CD14-positive monocyte (primary cell): ENCODE results near the gene SNAI3. TPM values are rescaled to one million over a fixed set of nuclear protein-coding genes. Genes with fewer than 3 reads are reported as not detected.
A peak's percentile ranks its signal among the peaks of the same experiment; 100 is the strongest.

Source experiments
- DNase-seq, 3 donors: peaks; one replicate each; pipeline ENCODE4 v3.0.0-alpha.2; 2011 to 2022
- H2AFZ ChIP-seq: 2 replicates; pipeline ENCODE4 v1.6.0; 2012; ENCODE audit warnings: mild to moderate bottlenecking, low read depth, low read length, inconsistent platforms; ENCODE audit not compliant: insufficient read depth, poor library complexity, severe bottlenecking
- H3K27ac ChIP-seq, 2 donors: 1 replicate in 1 of 2; 2 replicates in 1 of 2; pipeline ENCODE4 v1.5.1; 2012 to 2013; ENCODE audit warnings: low read length in 2 of 2, control low read depth in 1 of 2, inconsistent platforms in 1 of 2, low read depth in 1 of 2, mild to moderate bottlenecking in 1 of 2
- H3K27me3 ChIP-seq, 2 donors: one replicate each; pipeline versions ENCODE4 v1.6.0 to v1.6.1; 2011 to 2013; ENCODE audit warnings: low read length in 2 of 2; ENCODE audit not compliant: control insufficient read depth in 2 of 2, insufficient read depth in 2 of 2
- H3K36me3 ChIP-seq, 2 donors: replicated peaks in 1 of 2; 1 replicate in 1 of 2; 2 replicates in 1 of 2; pipeline versions ENCODE4 v1.5.1 to v1.6.1; 2012 to 2013; ENCODE audit warnings: low read length in 2 of 2, control low read depth in 1 of 2, inconsistent platforms in 1 of 2, mild to moderate bottlenecking in 1 of 2; ENCODE audit not compliant: insufficient read depth in 2 of 2, control insufficient read depth in 1 of 2
- H3K4me1 ChIP-seq, 2 donors: 1 replicate in 1 of 2; 2 replicates in 1 of 2; pipeline versions ENCODE4 v1.5.1 to v1.6.1; 2012 to 2013; ENCODE audit warnings: low read length in 2 of 2, control low read depth in 1 of 2, inconsistent platforms in 1 of 2, mild to moderate bottlenecking in 1 of 2, moderate library complexity in 1 of 2; ENCODE audit not compliant: insufficient read depth in 2 of 2, control insufficient read depth in 1 of 2
- H3K4me2 ChIP-seq: replicated peaks from 2 replicates; pipeline ENCODE3; 2012; ENCODE audit warnings: low read length, moderate library complexity, mild to moderate bottlenecking; ENCODE audit not compliant: poor library complexity, severe bottlenecking; ENCODE audit errors: extremely low read depth
- H3K4me3 ChIP-seq, 3 experiments: fragments of 200-600 bp in 1 of 3; sonication (generic) in 1 of 3; replicated peaks in 1 of 3; 1 replicate in 2 of 3; 2 replicates in 1 of 3; pipeline ENCODE4 v1.5.1; 2011 to 2013; ENCODE audit warnings: low read length in 3 of 3, mild to moderate bottlenecking in 3 of 3, control low read depth in 2 of 3, low read depth in 2 of 3, inconsistent platforms in 1 of 3, moderate library complexity in 1 of 3
- H3K79me2 ChIP-seq: 2 replicates; pipeline ENCODE4 v1.6.0; 2012; ENCODE audit warnings: mild to moderate bottlenecking, control low read depth, inconsistent platforms, low read length, moderate library complexity; ENCODE audit not compliant: insufficient read depth
- H3K9ac ChIP-seq: 2 replicates; pipeline ENCODE4 v1.6.0; 2017; ENCODE audit warnings: low read length, mild to moderate bottlenecking; ENCODE audit not compliant: insufficient read depth, poor library complexity, severe bottlenecking
- H3K9me3 ChIP-seq, 2 donors: replicated peaks in 1 of 2; 1 replicate in 1 of 2; 2 replicates in 1 of 2; pipeline versions ENCODE4 v1.5.1 to v1.6.1; 2012 to 2013; ENCODE audit warnings: low read length in 2 of 2, control low read depth in 1 of 2; ENCODE audit not compliant: control insufficient read depth in 1 of 2, insufficient read depth in 1 of 2
- H4K20me1 ChIP-seq: 2 replicates; pipeline ENCODE4 v1.6.0; 2012; ENCODE audit warnings: mild to moderate bottlenecking, low read length, control low read depth, moderate library complexity; ENCODE audit not compliant: insufficient read depth
- H3K27ac Mint-ChIP-seq, 7 donors: one replicate each; pipeline ENCODE4 v1.8.0; 2020; ENCODE audit warnings: mild to moderate bottlenecking in 7 of 7, mixed read lengths in 7 of 7, moderate library complexity in 6 of 7, inconsistent platforms in 2 of 7
- H3K27me3 Mint-ChIP-seq, 3 donors: one replicate each; pipeline ENCODE4 v1.8.0; 2021 to 2022; ENCODE audit warnings: low read depth in 3 of 3, mild to moderate bottlenecking in 3 of 3, mixed read lengths in 3 of 3, moderate library complexity in 3 of 3, inconsistent platforms in 1 of 3
- H3K36me3 Mint-ChIP-seq, 2 donors: one replicate each; pipeline ENCODE4 v1.8.0; 2020; ENCODE audit warnings: mixed read lengths in 2 of 2, inconsistent platforms in 1 of 2, mild to moderate bottlenecking in 1 of 2
- H3K4me1 Mint-ChIP-seq: one replicate; pipeline ENCODE4 v1.8.0; 2020; ENCODE audit warnings: mild to moderate bottlenecking, mixed read lengths
- H3K4me3 Mint-ChIP-seq, 2 donors: one replicate each; pipeline ENCODE4 v1.8.0; 2020; ENCODE audit warnings: mild to moderate bottlenecking in 2 of 2, mixed read lengths in 2 of 2, moderate library complexity in 1 of 2
- H3K9me3 Mint-ChIP-seq, 7 donors: one replicate each; pipeline ENCODE4 v1.8.0; 2020 to 2022; ENCODE audit warnings: mixed read lengths in 7 of 7, mild to moderate bottlenecking in 6 of 7, moderate library complexity in 6 of 7, inconsistent platforms in 2 of 7
- CTCF ChIP-seq: fragments of 200-600 bp; IDR thresholded peaks from one replicate; pipeline ENCODE4 v1.8.0; 2022; ENCODE audit warnings: antibody characterized with exemption, mild to moderate bottlenecking
- WGBS: methylation state at CpG from one replicate; pipeline ENCODE4 v1.1.5; 2013; ENCODE audit warnings: missing lambda C conversion rate; ENCODE audit not compliant: insufficient coverage; 5-methylcytosine and 5-hydroxymethylcytosine counted together
- intact Hi-C, 2 donors: fragments of 100-400 bp; cut with micrococcal nuclease; formaldehyde crosslinking; loops; one replicate each; pipeline versions ENCODE4 v1.15.0 to v1.15.1; 2023
- polyA plus RNA-seq, 3 donors: library from polyadenylated mRNA; depleted of rRNA in 1 of 3; unstranded in 2 of 3; stranded (reverse) in 1 of 3; fragments of 300-500 nt in 2 of 3; fragments of >200 nt in 1 of 3; fragmentation: Illumina TruSeq in 2 of 3; gene quantifications; 1 replicate in 2 of 3; 2 replicates in 1 of 3; pipeline ENCODE4 v1.2.3, GENCODE V29; 2012 to 2021

SNAI3 gene
- polyA plus RNA-seq, 3 donors, result 4.2 to 6.4 (median 5.3) TPM

- Histone ChIP-seq H3K9ac (no peak overlapping the region), H3K4me1 (no peaks in the 10 kb centered on the region), H3K4me3 (no peak overlapping the region), H3K9me3 (no peaks in the 10 kb centered on the region), H4K20me1 (peaks cover 83% of the 10 kb centered on the region), H2AFZ (no peak overlapping the region), H3K27ac (no peak overlapping the region), H3K79me2 (peaks cover 29% of the 10 kb centered on the region), H3K36me3 (peaks cover 73 to 83% of the 10 kb centered on the region in 2 donors), H3K4me2 (no peak overlapping the region), H3K27me3 (no peaks in the 10 kb centered on the region)
- Mint-ChIP-seq H3K9me3 (no peaks in the 10 kb centered on the region), H3K27me3 (peaks cover 0 to 1% (median 0%) of the 10 kb centered on the region in 3 donors), H3K27ac (no peak overlapping the region), H3K4me1 (no peaks in the 10 kb centered on the region), H3K4me3 (no peak overlapping the region), H3K36me3 (peaks cover 49 to 65% of the 10 kb centered on the region in 2 donors)
- intact Hi-C loops, result no loop called here
- no peak for TF ChIP-seq CTCF
- WGBS, result 97% methylated on average over 12 of the region's 13 CpGs
- no peak for DNase-seq
Measured at GRCh38 chr16:88732961-88733294, 46.6 kb upstream of the SNAI3 start.

GRCh38 chr16:88732172-88732960 lies 46.1 kb upstream of the SNAI3 start:
- no peak overlapping the region for H3K9ac ChIP-seq
- H3K4me3 ChIP-seq, result no peak overlapping the region
- Mint-ChIP-seq H3K36me3 (peaks cover 52 to 70% of the 10 kb centered on the region in 2 donors), H3K27me3 (peaks cover 0 to 1% (median 0%) of the 10 kb centered on the region in 3 donors), H3K27ac (peak overlapping the region in 1 of 7 donors; percentile 40), H3K4me1 (no peaks in the 10 kb centered on the region), H3K4me3 (no peak overlapping the region), H3K9me3 (no peaks in the 10 kb centered on the region)
- H3K9me3 ChIP-seq, result no peaks in the 10 kb centered on the region
- H3K27me3 ChIP-seq, result no peaks in the 10 kb centered on the region
- H3K4me2 ChIP-seq, result no peak overlapping the region
- no peak for TF ChIP-seq CTCF
- H3K27ac ChIP-seq, result no peak overlapping the region
- H4K20me1 ChIP-seq, result peaks cover 83% of the 10 kb centered on the region
- no peaks in the 10 kb centered on the region for H3K4me1 ChIP-seq
- H3K79me2 ChIP-seq, result peaks cover 25% of the 10 kb centered on the region
- peaks cover 75 to 84% of the 10 kb centered on the region in 2 donors for H3K36me3 ChIP-seq
- WGBS, result 86% methylated on average over 20 of the region's 30 CpGs
- intact Hi-C loops, result no loop called here
- DNase-seq, result no peak
- H2AFZ ChIP-seq, result no peak overlapping the region
